ENCODE results near the gene CRADD.

CRADD gene

GRCh38 chr12:93938317-93938716, 261.1 kb downstream of the CRADD start:
- H3K36me3 ChIP-seq (ENCODE audit: control insufficient read depth, insufficient read depth, low read length), result no peaks in the 10 kb centered on the region
- H3K4me3 ChIP-seq (ENCODE audit: insufficient read depth, low read depth, low read length, poor library complexity, severe bottlenecking), result no peak overlapping the region
- no peaks in the 10 kb centered on the region for H3K27me3 ChIP-seq (replicated peaks; ENCODE audit: control insufficient read depth, insufficient read depth, low read length, poor library complexity, severe bottlenecking)
- no peak for DNase-seq
- H3K4me1 ChIP-seq (ENCODE audit: control insufficient read depth, insufficient read depth, low read length, poor library complexity, severe bottlenecking), result no peaks in the 10 kb centered on the region
- no peak overlapping the region for H3K27ac ChIP-seq (ENCODE audit: insufficient read depth, low read length, poor library complexity, severe bottlenecking)
- no peaks in the 10 kb centered on the region for H3K9me3 ChIP-seq (ENCODE audit: control insufficient read depth, low read length)

GRCh38 chr12:93938931-93939330, 261.8 kb downstream of the CRADD start:
- no peaks in the 10 kb centered on the region for H3K36me3 ChIP-seq (ENCODE audit: control insufficient read depth, insufficient read depth, low read length)
- no peaks in the 10 kb centered on the region for H3K4me1 ChIP-seq (ENCODE audit: control insufficient read depth, insufficient read depth, low read length, poor library complexity, severe bottlenecking)
- no peak for DNase-seq
- no peak overlapping the region for H3K27ac ChIP-seq (ENCODE audit: insufficient read depth, low read length, poor library complexity, severe bottlenecking)
- H3K27me3 ChIP-seq (replicated peaks; ENCODE audit: control insufficient read depth, insufficient read depth, low read length, poor library complexity, severe bottlenecking), result no peaks in the 10 kb centered on the region
- H3K4me3 ChIP-seq (ENCODE audit: insufficient read depth, low read depth, low read length, poor library complexity, severe bottlenecking), result no peak overlapping the region
- no peaks in the 10 kb centered on the region for H3K9me3 ChIP-seq (ENCODE audit: control insufficient read depth, low read length)

- Histone ChIP-seq H3K27me3 (replicated peaks; ENCODE audit: control insufficient read depth, insufficient read depth, low read length, poor library complexity, severe bottlenecking) (no peaks in the 10 kb centered on the region), H3K27ac (ENCODE audit: insufficient read depth, low read length, poor library complexity, severe bottlenecking) (no peak overlapping the region), H3K36me3 (ENCODE audit: control insufficient read depth, insufficient read depth, low read length) (no peaks in the 10 kb centered on the region), H3K4me1 (ENCODE audit: control insufficient read depth, insufficient read depth, low read length, poor library complexity, severe bottlenecking) (no peaks in the 10 kb centered on the region), H3K4me3 (ENCODE audit: insufficient read depth, low read depth, low read length, poor library complexity, severe bottlenecking) (no peak overlapping the region), H3K9me3 (ENCODE audit: control insufficient read depth, low read length) (no peaks in the 10 kb centered on the region)
- no peak for DNase-seq
These were observed 262.6 kb downstream of the CRADD start for GRCh38 chr12:93939641-93940325.

GRCh38 chr12:93943780-93944179, 266.6 kb downstream of the CRADD start:
- Histone ChIP-seq H3K27me3 (replicated peaks; ENCODE audit: control insufficient read depth, insufficient read depth, low read length, poor library complexity, severe bottlenecking) (no peaks in the 10 kb centered on the region), H3K9me3 (ENCODE audit: control insufficient read depth, low read length) (no peaks in the 10 kb centered on the region), H3K36me3 (ENCODE audit: control insufficient read depth, insufficient read depth, low read length) (no peaks in the 10 kb centered on the region), H3K4me3 (ENCODE audit: insufficient read depth, low read depth, low read length, poor library complexity, severe bottlenecking) (no peak overlapping the region), H3K27ac (ENCODE audit: insufficient read depth, low read length, poor library complexity, severe bottlenecking) (no peak overlapping the region), H3K4me1 (ENCODE audit: control insufficient read depth, insufficient read depth, low read length, poor library complexity, severe bottlenecking) (no peaks in the 10 kb centered on the region)
- no peak for DNase-seq

- Histone ChIP-seq H3K4me3 (ENCODE audit: insufficient read depth, low read depth, low read length, poor library complexity, severe bottlenecking) (no peak overlapping the region), H3K9me3 (ENCODE audit: control insufficient read depth, low read length) (no peaks in the 10 kb centered on the region), H3K4me1 (ENCODE audit: control insufficient read depth, insufficient read depth, low read length, poor library complexity, severe bottlenecking) (no peaks in the 10 kb centered on the region), H3K27ac (ENCODE audit: insufficient read depth, low read length, poor library complexity, severe bottlenecking) (no peak overlapping the region), H3K27me3 (replicated peaks; ENCODE audit: control insufficient read depth, insufficient read depth, low read length, poor library complexity, severe bottlenecking) (no peaks in the 10 kb centered on the region), H3K36me3 (ENCODE audit: control insufficient read depth, insufficient read depth, low read length) (no peaks in the 10 kb centered on the region)
- DNase-seq, result no peak
These were observed 267.0 kb downstream of the CRADD start for GRCh38 chr12:93944201-93944600.
